Measurements from ENCODE around the gene SUSD3. TPM values are rescaled to one million over a fixed set of nuclear protein-coding genes. Genes with fewer than 3 reads are reported as not detected.
"Not testable (repeated sequence)": the region's sequence is repeated elsewhere in the genome, so short reads cannot be mapped to it uniquely, and the experiment has no call there.

The SUSD3 gene
- total RNA-seq, 1 donor from 2014 or later, result 1.3 TPM

GRCh38 chr9:93012963-93013855 is 45.3 kb upstream of the SUSD3 start:
- H3K27me3 ChIP-seq (ENCODE audit: control insufficient read depth, insufficient read depth, low read length), result no peaks in the 10 kb centered on the region
- TF ChIP-seq, protein P1, sequence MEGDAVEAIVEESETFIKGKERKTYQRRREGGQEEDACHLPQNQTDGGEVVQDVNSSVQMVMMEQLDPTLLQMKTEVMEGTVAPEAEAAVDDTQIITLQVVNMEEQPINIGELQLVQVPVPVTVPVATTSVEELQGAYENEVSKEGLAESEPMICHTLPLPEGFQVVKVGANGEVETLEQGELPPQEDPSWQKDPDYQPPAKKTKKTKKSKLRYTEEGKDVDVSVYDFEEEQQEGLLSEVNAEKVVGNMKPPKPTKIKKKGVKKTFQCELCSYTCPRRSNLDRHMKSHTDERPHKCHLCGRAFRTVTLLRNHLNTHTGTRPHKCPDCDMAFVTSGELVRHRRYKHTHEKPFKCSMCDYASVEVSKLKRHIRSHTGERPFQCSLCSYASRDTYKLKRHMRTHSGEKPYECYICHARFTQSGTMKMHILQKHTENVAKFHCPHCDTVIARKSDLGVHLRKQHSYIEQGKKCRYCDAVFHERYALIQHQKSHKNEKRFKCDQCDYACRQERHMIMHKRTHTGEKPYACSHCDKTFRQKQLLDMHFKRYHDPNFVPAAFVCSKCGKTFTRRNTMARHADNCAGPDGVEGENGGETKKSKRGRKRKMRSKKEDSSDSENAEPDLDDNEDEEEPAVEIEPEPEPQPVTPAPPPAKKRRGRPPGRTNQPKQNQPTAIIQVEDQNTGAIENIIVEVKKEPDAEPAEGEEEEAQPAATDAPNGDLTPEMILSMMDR (IDR thresholded peaks at IDR 0.05; ENCODE audit: insufficient read depth, low read length, poor library complexity, severe bottlenecking), result no peak
- no peak overlapping the region for H3K4me3 ChIP-seq (ENCODE audit: low read depth, low read length)
- no peaks in the 10 kb centered on the region for H3K36me3 ChIP-seq (ENCODE audit: control insufficient read depth, insufficient read depth, low read length)
- no peak for DNase-seq (ENCODE audit: low read depth)

GRCh38 chr9:93013856-93014582 is 44.5 kb upstream of the SUSD3 start:
- no peak for DNase-seq (ENCODE audit: low read depth)
- Histone ChIP-seq H3K36me3 (ENCODE audit: control insufficient read depth, insufficient read depth, low read length) (no peaks in the 10 kb centered on the region), H3K4me3 (ENCODE audit: low read depth, low read length) (no peak overlapping the region), H3K27me3 (ENCODE audit: control insufficient read depth, insufficient read depth, low read length) (no peaks in the 10 kb centered on the region)
- TF ChIP-seq, protein P1 (IDR thresholded peaks at IDR 0.05; ENCODE audit: insufficient read depth, low read length, poor library complexity, severe bottlenecking), result no peak

GRCh38 chr9:93015190-93015589 is 43.3 kb upstream of the SUSD3 start:
- H3K36me3 ChIP-seq (ENCODE audit: control insufficient read depth, insufficient read depth, low read length); DNase-seq (ENCODE audit: low read depth); H3K4me3 ChIP-seq (ENCODE audit: low read depth, low read length); H3K27me3 ChIP-seq (ENCODE audit: control insufficient read depth, insufficient read depth, low read length): not testable (repeated sequence)

DNA sequence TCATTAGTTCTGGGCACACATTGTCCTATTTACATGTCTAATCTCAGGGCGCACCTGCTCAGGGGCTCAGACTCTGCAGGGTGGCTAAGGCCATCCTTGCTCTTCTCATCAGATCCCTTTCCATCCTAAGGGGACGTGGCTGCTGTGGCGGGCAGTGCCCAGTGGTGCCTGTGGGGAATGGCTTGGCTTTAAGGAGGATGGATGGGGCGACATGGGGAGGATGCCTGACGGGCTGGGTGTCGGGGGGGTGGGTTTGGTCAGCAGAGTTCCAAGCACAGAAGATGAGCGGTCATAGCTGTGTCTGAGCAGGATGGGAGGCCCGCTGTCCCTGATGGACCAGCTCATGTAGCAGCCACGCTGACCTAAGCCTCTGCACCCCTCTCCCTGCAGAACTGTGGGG is 40.9 kb upstream of the SUSD3 start:
- no peak for DNase-seq (ENCODE audit: low read depth)
- no peak overlapping the region for H3K4me3 ChIP-seq (ENCODE audit: low read depth, low read length)
- no peaks in the 10 kb centered on the region for H3K36me3 ChIP-seq (ENCODE audit: control insufficient read depth, insufficient read depth, low read length)
- TF ChIP-seq, protein P1 (IDR thresholded peaks at IDR 0.05; ENCODE audit: insufficient read depth, low read length, poor library complexity, severe bottlenecking), result no peak
- no peaks in the 10 kb centered on the region for H3K27me3 ChIP-seq (ENCODE audit: control insufficient read depth, insufficient read depth, low read length)

- Histone ChIP-seq H3K27me3 (ENCODE audit: control insufficient read depth, insufficient read depth, low read length) (no peaks in the 10 kb centered on the region), H3K4me3 (ENCODE audit: low read depth, low read length) (no peak overlapping the region), H3K36me3 (ENCODE audit: control insufficient read depth, insufficient read depth, low read length) (no peaks in the 10 kb centered on the region)
- no peak for DNase-seq (ENCODE audit: low read depth)
- TF ChIP-seq, protein P1 (IDR thresholded peaks at IDR 0.05; ENCODE audit: insufficient read depth, low read length, poor library complexity, severe bottlenecking), result no peak
These were observed 38.4 kb upstream of the SUSD3 start for GRCh38 chr9:93020151-93020550.
